ENCODE measurements around the gene ULBP1. TPM values are rescaled to one million over a fixed set of nuclear protein-coding genes. Genes with fewer than 3 reads are reported as not detected.

Gene ULBP1
- total RNA-seq, 1 experiment from 2014 or later: 1.6 TPM

Other genes with a start within 250 kb of the ULBP1 start
- gene LATS1, start 245.8 kb upstream of the ULBP1 start, total RNA-seq (2021): 25.1 and 26.3 TPM in 2 replicates
- 92.1 and 102 TPM in 2 replicates for gene NUP43, start 217.4 kb upstream of the ULBP1 start, total RNA-seq (2021)
- 91.5 and 98.3 TPM in 2 replicates for gene PCMT1, start 214.2 kb upstream of the ULBP1 start, total RNA-seq (2021)
- gene LRP11, start 99.6 kb upstream of the ULBP1 start, total RNA-seq (2021): 14.8 and 15.6 TPM in 2 replicates
- gene RAET1E, start 65.8 kb upstream of the ULBP1 start, total RNA-seq (2021): not detected in 2 replicates
- not detected in 2 replicates for gene RAET1G, start 40.8 kb upstream of the ULBP1 start, total RNA-seq (2021)
- not detected in 2 replicates for gene ULBP2, start 21.9 kb upstream of the ULBP1 start, total RNA-seq (2021)
- not detected in 2 replicates for gene RAET1L, start 61.6 kb downstream of the ULBP1 start, total RNA-seq (2021)
- 5.6 and 5.8 TPM in 2 replicates for gene ULBP3, start 105.2 kb downstream of the ULBP1 start, total RNA-seq (2021)
- gene PPP1R14C, start 179.1 kb downstream of the ULBP1 start, total RNA-seq (2021): 0.09 and 0.37 TPM in 2 replicates

All from H9 (cell line).